GM12872 (cell line): ENCODE results near the gene SAV1.

ENCODE experiments used
- TF ChIP-seq, protein P1 (sequence below): IDR thresholded peaks from 3 replicates; pipeline ENCODE4 v1.5.1; 2011; ENCODE audit warnings: low read depth, mild to moderate bottlenecking, low read length, moderate library complexity; ENCODE audit not compliant: insufficient read depth

SAV1 gene

DNA sequence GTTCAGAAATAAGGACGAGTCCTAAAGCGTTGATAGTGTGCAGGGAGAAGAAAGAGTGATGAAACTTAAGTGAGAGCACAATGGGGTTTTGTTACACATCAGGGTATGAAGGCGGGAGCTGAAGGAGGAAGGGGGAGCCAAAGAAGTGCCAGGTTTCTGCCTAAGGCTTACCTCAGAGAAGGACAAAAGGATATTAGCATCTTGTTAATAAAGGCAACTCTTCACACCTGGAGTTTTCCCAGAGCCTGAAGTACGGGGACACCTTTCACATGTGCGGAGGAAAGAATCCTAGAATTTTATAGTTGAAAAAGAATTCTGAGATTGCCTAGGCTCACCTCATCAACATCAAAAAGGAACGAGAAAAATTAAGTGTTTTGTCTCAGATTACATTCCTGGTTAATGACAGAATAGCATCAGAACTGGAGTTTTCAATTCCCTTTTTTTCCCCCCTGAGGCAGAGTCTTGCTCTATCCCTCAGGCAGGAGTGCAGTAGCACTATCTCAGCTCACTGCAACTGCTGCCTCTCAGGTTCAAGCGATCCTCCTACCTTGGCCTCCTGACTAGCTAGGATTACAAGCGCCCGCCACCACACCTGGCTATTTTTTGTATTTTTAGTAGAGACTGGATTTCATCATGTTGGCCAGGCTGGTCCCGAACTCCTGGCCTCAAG is 2.2 kb upstream of the SAV1 start:
- TF ChIP-seq, protein P1, sequence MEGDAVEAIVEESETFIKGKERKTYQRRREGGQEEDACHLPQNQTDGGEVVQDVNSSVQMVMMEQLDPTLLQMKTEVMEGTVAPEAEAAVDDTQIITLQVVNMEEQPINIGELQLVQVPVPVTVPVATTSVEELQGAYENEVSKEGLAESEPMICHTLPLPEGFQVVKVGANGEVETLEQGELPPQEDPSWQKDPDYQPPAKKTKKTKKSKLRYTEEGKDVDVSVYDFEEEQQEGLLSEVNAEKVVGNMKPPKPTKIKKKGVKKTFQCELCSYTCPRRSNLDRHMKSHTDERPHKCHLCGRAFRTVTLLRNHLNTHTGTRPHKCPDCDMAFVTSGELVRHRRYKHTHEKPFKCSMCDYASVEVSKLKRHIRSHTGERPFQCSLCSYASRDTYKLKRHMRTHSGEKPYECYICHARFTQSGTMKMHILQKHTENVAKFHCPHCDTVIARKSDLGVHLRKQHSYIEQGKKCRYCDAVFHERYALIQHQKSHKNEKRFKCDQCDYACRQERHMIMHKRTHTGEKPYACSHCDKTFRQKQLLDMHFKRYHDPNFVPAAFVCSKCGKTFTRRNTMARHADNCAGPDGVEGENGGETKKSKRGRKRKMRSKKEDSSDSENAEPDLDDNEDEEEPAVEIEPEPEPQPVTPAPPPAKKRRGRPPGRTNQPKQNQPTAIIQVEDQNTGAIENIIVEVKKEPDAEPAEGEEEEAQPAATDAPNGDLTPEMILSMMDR, result no peak

DNA sequence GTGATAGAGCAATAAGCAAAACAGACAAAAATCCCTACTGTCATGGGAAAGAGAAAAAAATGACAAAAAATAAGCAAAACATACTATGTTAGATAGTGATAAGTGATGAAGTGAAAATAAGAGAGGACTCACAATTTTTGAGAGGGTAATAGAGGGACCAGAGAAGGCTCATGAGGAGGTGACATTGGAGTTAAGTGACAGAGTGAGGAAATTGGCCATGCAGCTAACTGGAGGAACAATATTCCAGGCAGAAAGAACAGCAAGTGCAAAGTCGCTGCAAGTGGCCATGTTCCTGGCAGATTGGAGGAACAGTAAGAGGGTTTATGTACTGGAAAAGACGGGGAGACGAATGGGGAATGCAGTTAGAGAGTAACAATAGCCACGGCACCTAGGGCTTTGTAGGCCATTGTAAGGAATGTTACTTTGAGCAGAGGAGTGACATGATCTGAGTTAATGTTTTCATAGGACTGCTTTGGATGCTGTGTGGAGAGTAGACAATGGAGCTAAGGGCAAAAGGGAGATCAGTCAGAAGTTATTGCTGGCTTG is 1.4 kb upstream of the SAV1 start:
- TF ChIP-seq, protein P1, result no peak

- TF ChIP-seq, protein P1, result no peak
Observed at GRCh38 chr14:50668826-50669143, 679 bp upstream of the SAV1 start.

- TF ChIP-seq, protein P1, result no peak; the same call in 2 of the 3 replicates
Observed at GRCh38 chr14:50667684-50667995, 466 bp downstream of the SAV1 start.

DNA sequence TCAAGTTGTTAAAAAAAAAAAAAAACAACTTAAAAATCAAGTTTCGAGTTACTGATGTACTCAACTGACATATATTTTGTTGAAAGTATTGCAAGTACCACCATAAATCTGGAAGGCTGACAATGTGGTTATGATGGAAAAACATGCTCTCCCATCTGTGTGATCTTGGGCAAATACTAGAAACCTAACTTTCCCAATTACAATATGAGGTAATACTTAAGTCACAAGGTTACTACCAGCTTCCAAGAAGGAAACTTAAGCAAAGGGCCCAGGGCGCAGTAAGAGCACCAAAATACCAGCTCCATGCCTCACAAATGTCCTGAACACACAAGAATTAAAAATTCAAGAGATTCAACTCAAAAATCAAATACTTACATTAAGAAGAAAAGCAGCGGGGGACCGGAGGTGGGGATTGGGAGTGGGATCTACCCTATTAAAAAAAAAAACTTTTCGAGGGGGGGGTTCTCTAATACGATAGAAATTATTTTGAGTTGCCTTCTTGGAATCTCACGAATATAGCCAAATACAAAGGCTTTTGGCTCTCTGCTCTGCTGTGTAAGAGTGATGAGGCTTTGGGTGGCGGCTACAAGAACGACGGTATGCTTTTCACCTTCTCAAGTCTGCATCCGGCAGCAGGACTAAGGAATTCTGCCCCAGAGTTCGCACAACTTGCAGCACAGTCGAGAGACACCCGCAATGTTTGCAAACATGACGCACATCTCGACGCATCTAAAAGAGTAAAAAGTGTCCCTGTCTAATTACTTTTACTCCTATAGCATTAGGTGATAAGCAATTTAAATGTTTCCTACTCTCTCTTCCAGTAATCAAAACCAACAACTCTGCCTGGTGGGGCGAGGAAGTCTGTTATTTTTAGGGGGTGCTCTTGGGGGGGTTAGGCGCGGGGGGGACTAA is 1.1 kb downstream of the SAV1 start:
- TF ChIP-seq, protein P1, result no peak

DNA sequence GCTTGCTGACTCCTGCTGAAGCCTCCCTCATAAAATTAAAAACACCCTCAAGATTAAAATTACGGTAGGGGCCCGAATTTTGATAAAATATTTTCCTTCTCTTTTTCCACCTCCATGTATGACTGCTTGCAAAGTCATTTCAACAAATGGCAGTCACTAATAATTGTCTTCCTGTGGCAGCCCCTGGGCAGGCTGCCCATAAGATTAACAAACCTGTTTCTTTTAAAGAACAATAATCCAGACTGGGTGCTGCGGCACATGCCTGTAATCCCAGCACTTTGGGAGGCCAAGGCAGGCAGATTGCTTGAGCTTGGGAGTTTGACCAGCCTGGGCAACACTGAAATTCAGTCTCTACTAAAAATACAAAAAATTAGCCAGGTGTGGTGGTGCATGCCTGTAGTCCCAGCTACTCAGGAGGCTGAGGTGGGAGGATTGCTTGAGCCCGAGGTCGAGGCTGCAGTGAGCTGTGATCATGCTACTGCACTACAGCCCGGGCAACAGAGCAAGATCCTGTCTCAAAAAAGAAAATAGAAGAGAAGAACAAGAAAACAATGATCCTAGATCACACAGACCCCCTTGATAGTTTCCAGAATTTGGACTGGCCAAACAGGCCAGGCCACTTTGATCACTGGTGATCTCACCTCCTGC is 8.7 kb downstream of the SAV1 start:
- TF ChIP-seq, protein P1, result no peak

DNA sequence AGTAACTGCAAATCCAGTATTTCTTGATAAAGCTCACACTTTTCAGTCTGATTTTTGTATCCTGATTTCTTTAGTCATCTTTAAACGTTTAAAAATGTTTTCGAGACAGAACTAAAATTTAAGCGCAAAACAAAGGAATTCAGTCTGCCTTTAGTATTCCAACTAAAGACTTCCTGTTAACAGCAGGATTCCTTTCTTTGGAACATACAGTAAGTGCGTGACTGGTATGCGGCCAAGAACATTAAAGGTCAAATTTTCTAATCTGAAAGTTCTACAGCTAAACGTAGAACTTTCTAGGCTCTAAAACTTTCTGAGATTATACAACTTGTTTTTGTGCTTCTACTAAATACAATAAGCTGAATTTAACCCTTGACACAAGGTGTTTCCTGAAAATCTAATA is 9.9 kb downstream of the SAV1 start:
- TF ChIP-seq, protein P1, result no peak
